Spleen (tissue), 11 donors: ENCODE data around the gene BLMH. TPM values are rescaled to one million over a fixed set of nuclear protein-coding genes. Genes with fewer than 3 reads are reported as not detected.
"Not testable (repeated sequence)": the region's sequence is repeated elsewhere in the genome, so short reads cannot be mapped to it uniquely, and the experiment has no call there.

Experiments used
- DNase-seq: peaks from one replicate; pipeline ENCODE4 v3.0.0-alpha.2; 2020
- H3K27ac ChIP-seq, 8 donors: fragments of 200-600 bp; sonication (generic) in 7 of 8; 1 replicate in 4 of 8; 2 replicates in 4 of 8; pipeline versions ENCODE4 v1.5.0 to v1.8.0; 2016 to 2021; ENCODE audit warnings: inconsistent platforms in 4 of 8, mild to moderate bottlenecking in 4 of 8, moderate library complexity in 1 of 8
- H3K27me3 ChIP-seq, 7 donors: fragments of 200-600 bp; sonication (generic) in 6 of 7; replicated peaks in 1 of 7; 1 replicate in 4 of 7; 2 replicates in 3 of 7; pipeline versions ENCODE4 v1.5.0 to v1.8.0; 2016 to 2021; ENCODE audit warnings: inconsistent platforms in 3 of 7, mild to moderate bottlenecking in 1 of 7
- H3K36me3 ChIP-seq, 6 donors: fragments of 200-600 bp; sonication (generic) in 5 of 6; 1 replicate in 4 of 6; 2 replicates in 2 of 6; pipeline versions ENCODE4 v1.5.0 to v1.8.0; 2016 to 2021; ENCODE audit warnings: inconsistent platforms in 2 of 6
- H3K4me1 ChIP-seq, 6 donors: fragments of 200-600 bp; sonication (generic) in 5 of 6; 1 replicate in 3 of 6; 2 replicates in 3 of 6; pipeline versions ENCODE4 v1.5.0 to v1.8.0; 2016 to 2021; ENCODE audit warnings: inconsistent platforms in 3 of 6
- H3K4me3 ChIP-seq, 8 donors: fragments of 200-600 bp; sonication (generic) in 7 of 8; 1 replicate in 4 of 8; 2 replicates in 4 of 8; pipeline versions ENCODE4 v1.5.0 to v1.8.0; 2016 to 2021; ENCODE audit warnings: inconsistent platforms in 4 of 8, mild to moderate bottlenecking in 4 of 8, moderate library complexity in 2 of 8
- H3K9me3 ChIP-seq, 8 donors: fragments of 200-600 bp; sonication (generic) in 7 of 8; 1 replicate in 4 of 8; 2 replicates in 4 of 8; pipeline versions ENCODE4 v1.5.0 to v1.8.0; 2016 to 2021; ENCODE audit warnings: inconsistent platforms in 4 of 8
- CTCF ChIP-seq, 11 experiments: fragments of 200-600 bp in 7 of 11; fragments of 450-650 bp in 4 of 11; sonication (generic) in 4 of 11; IDR thresholded peaks in 8 of 11; conservative IDR thresholded peaks in 3 of 11; 1 replicate in 7 of 11; 2 replicates in 4 of 11; pipeline versions ENCODE4 v1.4.0 to v1.8.0; 2016 to 2021; ENCODE audit warnings: antibody characterized with exemption in 11 of 11, inconsistent platforms in 4 of 11, mild to moderate bottlenecking in 1 of 11
- POLR2A ChIP-seq, 3 donors: fragments of 450-650 bp; IDR thresholded peaks; one replicate each; pipeline ENCODE4 v1.5.1; 2017; ENCODE audit warnings: antibody characterized with exemption in 3 of 3, mild to moderate bottlenecking in 1 of 3
- POLR2AphosphoS5 ChIP-seq, 3 donors: sonication (generic); formaldehyde crosslinking; IDR thresholded peaks; one replicate each; pipeline ENCODE4 v1.5.1; 2017; ENCODE audit warnings: antibody characterized with exemption in 3 of 3
- WGBS, 5 donors: extraction: QIAGEN DNeasy Blood & Tissue Kit in 3 of 5; methylation state at CpG; one replicate each; pipeline versions ENCODE4 v1.1.5 to v1.1.7; 2013 to 2018; 5-methylcytosine and 5-hydroxymethylcytosine counted together
- intact Hi-C: fragments of 100-400 bp; cut with DNase I; formaldehyde crosslinking; loops from one replicate; pipeline ENCODE4 v1.15.0; 2023; ENCODE audit warnings: low total_unique reads
- polyA plus RNA-seq, 3 donors: library from polyadenylated mRNA; stranded (reverse); fragments of 200-250 nt; gene quantifications; one replicate each; pipeline ENCODE4 v1.2.1, GENCODE V29; 2013
- total RNA-seq, 7 donors: library from RNA; depleted of rRNA in 3 of 7; stranded (reverse); fragments of >200 nt in 3 of 7; fragmentation: NEBNext Ultra II Directional in 4 of 7; extraction: Animal tissue kit (Norgen Biotek cat#: 25700) in 4 of 7; gene quantifications; one replicate each; pipeline versions ENCODE4 v1.1.0 to v1.2.1, GENCODE V29; 2016 to 2021
- donor health status: healthy with polysubstance abuse.
- donor health status: DM: no; HTN: no; CAD: no; lungs with moderate emphysema.
- donor health status: DM: no; HTN: no; CAD: no.
- donor health status: Bipolar disorder and iron deficiency.
- donor health status: healthy.
- donor health status: DM: no; HTN: no; CAD: no.
- donor health status: DM: yes; HTN: yes; CAD: no.

BLMH gene
- total and polyA plus RNA-seq, 10 donors, result 15.6 to 35.5 (median 28.7) TPM

- Histone ChIP-seq H3K4me3 (no peak overlapping the region), H3K27me3 (peaks cover 0 to 68% (median 30%) of the 10 kb centered on the region in 7 donors), H3K27ac (no peak overlapping the region), H3K4me1 (peaks cover 11 to 25% (median 21%) of the 10 kb centered on the region in 6 donors), H3K9me3 (no peaks in the 10 kb centered on the region), H3K36me3 (no peaks in the 10 kb centered on the region)
- intact Hi-C loops, result no loop called here
- WGBS, 5 donors, result 76 to 84% (median 80%) methylated on average over 10 of the region's 10 CpGs
- DNase-seq, result no peak
- TF ChIP-seq POLR2AphosphoS5 (IDR thresholded peaks at IDR 0.05), result no peak
- TF ChIP-seq POLR2A (IDR thresholded peaks at IDR 0.05), result no peak
- no peak for TF ChIP-seq CTCF (IDR thresholded peaks at IDR 0.05 in 8 of 11, conservative IDR thresholded peaks at IDR 0.05 in 3 of 11)
Measured at GRCh38 chr17:30232015-30232823, 59.5 kb downstream of the BLMH start.

GRCh38 chr17:30230596-30231125 is 61.1 kb downstream of the BLMH start:
- H3K36me3 ChIP-seq, result no peaks in the 10 kb centered on the region
- whole genome bisulfite sequencing, 5 donors, result 82 to 92% (median 84%) methylated on average over 7 of the region's 7 CpGs
- peak overlapping the region in 3 of 8 donors; percentile 29 to 60 (median 37) for H3K27ac ChIP-seq
- peaks cover 5 to 11% (median 8%) of the 10 kb centered on the region in 6 donors for H3K4me1 ChIP-seq
- H3K27me3 ChIP-seq, result peaks cover 0 to 52% (median 17%) of the 10 kb centered on the region in 7 donors
- H3K4me3 ChIP-seq, result no peak overlapping the region
- TF ChIP-seq CTCF (IDR thresholded peaks at IDR 0.05 in 8 of 11, conservative IDR thresholded peaks at IDR 0.05 in 3 of 11) (no peak), POLR2AphosphoS5 (IDR thresholded peaks at IDR 0.05) (no peak), POLR2A (IDR thresholded peaks at IDR 0.05) (no peak)
- peak; percentile 21 for DNase-seq
- intact Hi-C loops, result no loop called here
- no peaks in the 10 kb centered on the region for H3K9me3 ChIP-seq

DNA sequence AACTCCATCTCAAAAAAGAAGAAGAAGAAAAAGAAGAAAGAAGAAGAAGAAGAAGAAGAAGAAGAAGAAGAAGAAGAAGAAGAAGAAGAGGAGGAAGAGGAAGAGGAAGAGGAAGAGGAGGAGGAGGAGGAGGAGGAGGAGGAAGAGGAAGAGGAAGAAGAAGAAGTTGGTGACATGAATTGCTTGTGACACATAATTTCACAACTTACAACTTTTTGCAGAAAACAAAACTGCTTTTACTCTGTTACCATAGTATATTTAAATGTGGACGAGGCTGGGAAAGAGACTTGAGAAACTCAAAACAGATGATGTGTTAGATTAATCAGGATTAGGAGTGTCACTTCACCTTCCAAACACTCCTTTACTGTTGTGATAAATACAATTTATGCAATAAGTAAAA is 61.7 kb downstream of the BLMH start:
- Histone ChIP-seq H3K27ac (peak overlapping the region in 3 of 8 donors; percentile 29 to 60 (median 37)), H3K27me3 (peaks cover 0 to 46% (median 11%) of the 10 kb centered on the region in 7 donors)
- DNase-seq, H3K9me3 ChIP-seq, intact Hi-C loops, H3K36me3 ChIP-seq, H3K4me3 ChIP-seq, H3K4me1 ChIP-seq: not testable (repeated sequence)
- WGBS, 5 donors, result 36 to 66% (median 50%) methylated on average over 1 of the region's 1 CpG

GRCh38 chr17:30229012-30229411 is 62.7 kb downstream of the BLMH start:
- Histone ChIP-seq H3K27me3 (peaks cover 0 to 36% (median 5%) of the 10 kb centered on the region in 7 donors), H3K4me3 (no peak overlapping the region), H3K36me3 (no peaks in the 10 kb centered on the region), H3K4me1 (no peaks in the 10 kb centered on the region), H3K9me3 (no peaks in the 10 kb centered on the region), H3K27ac (no peak overlapping the region)
- peak; percentile 13 for DNase-seq
- WGBS, 5 donors, result 76 to 87% (median 81%) methylated on average over 7 of the region's 7 CpGs
- TF ChIP-seq POLR2AphosphoS5 (IDR thresholded peaks at IDR 0.05), result no peak
- TF ChIP-seq CTCF (IDR thresholded peaks at IDR 0.05 in 8 of 11, conservative IDR thresholded peaks at IDR 0.05 in 3 of 11), result no peak
- no peak for TF ChIP-seq POLR2A (IDR thresholded peaks at IDR 0.05)
- intact Hi-C loops, result no loop called here
